Measurements from ENCODE around the gene GYG2.

DNA sequence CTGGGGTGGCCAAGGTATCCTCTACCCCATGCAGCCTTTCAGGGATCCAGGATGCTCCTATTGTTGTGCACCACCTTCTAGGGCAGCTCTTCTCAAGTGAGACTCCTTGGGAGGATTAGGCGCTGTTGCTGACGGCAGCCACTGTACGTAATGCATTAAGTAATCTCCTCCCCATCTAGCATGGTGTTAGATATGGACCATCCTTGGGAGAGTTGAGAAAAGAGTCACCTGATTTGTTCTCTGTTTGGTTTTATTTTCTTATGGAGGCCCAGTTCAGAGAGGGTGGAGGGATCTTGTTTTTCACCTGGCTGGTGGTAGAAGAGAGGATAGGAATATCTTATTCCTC is 46.4 kb downstream of the GYG2 start:
- TF ChIP-seq, protein P1, sequence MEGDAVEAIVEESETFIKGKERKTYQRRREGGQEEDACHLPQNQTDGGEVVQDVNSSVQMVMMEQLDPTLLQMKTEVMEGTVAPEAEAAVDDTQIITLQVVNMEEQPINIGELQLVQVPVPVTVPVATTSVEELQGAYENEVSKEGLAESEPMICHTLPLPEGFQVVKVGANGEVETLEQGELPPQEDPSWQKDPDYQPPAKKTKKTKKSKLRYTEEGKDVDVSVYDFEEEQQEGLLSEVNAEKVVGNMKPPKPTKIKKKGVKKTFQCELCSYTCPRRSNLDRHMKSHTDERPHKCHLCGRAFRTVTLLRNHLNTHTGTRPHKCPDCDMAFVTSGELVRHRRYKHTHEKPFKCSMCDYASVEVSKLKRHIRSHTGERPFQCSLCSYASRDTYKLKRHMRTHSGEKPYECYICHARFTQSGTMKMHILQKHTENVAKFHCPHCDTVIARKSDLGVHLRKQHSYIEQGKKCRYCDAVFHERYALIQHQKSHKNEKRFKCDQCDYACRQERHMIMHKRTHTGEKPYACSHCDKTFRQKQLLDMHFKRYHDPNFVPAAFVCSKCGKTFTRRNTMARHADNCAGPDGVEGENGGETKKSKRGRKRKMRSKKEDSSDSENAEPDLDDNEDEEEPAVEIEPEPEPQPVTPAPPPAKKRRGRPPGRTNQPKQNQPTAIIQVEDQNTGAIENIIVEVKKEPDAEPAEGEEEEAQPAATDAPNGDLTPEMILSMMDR (IDR thresholded peaks at IDR 0.05; ENCODE audit: low read length), result no peak
- TF ChIP-seq EZH2 (IDR thresholded peaks at IDR 0.05; ENCODE audit: borderline replicate concordance, low read length), result no peak

Data from OCI-LY1 (cell line).